Measurements from ENCODE around the gene TP53.

DNA sequence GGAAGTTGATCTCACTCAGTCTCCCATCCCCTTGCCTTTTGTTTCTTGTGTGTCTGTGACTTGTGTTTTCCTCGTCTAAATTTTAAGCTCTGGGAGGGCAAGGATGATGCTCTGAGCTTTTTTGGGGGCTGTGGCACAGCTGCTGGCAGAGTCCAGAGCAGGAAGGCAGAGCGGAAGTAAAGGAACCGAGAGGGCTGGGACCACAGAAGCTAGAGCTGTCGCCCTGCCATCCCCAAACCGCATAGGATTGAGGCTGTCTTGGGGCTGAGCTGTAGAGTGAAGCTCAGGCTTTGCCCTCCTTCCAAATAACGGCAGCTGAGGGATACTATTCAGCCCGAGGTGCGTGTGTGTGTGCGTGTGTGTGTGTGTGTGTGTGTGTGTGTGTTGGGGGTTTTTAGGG is 26.5 kb upstream of the TP53 start:
- TF ChIP-seq POLR2A (IDR thresholded peaks at IDR 0.05) (no peak), CTCF (IDR thresholded peaks at IDR 0.05) (no peak)
